RWPE1 (cell line): ENCODE measurements around the gene PRKN.

ENCODE experiments used
- CTCF ChIA-PET: fragments of 350-600 bp; sonication (Branson Sonifier 250); formaldehyde crosslinking; extraction: SDS; loops from one replicate; lab custom pipeline; 2021; lab: Yijun Ruan, JAX
- POLR2A ChIA-PET: fragments of 400-600 bp; formaldehyde crosslinking; extraction: SDS; loops from one replicate; lab custom pipeline; 2020; ENCODE audit warnings: antibody characterized with exemption; ENCODE audit not compliant: low non-redundant PET; lab: Yijun Ruan, JAX
- DNase-seq: peaks from one replicate; pipeline ENCODE4 v3.0.0; 2012; ENCODE audit warnings: low spot score
- H3K27ac ChIP-seq: fragments of 450-650 bp; 2 replicates; pipeline ENCODE4 v1.5.1; 2017
- TF ChIP-seq, protein P1 (sequence below): fragments of 450-650 bp; conservative IDR thresholded peaks from 2 replicates; pipeline ENCODE4 v1.5.1; 2017; ENCODE audit warnings: low read depth, mild to moderate bottlenecking

PRKN gene

DNA sequence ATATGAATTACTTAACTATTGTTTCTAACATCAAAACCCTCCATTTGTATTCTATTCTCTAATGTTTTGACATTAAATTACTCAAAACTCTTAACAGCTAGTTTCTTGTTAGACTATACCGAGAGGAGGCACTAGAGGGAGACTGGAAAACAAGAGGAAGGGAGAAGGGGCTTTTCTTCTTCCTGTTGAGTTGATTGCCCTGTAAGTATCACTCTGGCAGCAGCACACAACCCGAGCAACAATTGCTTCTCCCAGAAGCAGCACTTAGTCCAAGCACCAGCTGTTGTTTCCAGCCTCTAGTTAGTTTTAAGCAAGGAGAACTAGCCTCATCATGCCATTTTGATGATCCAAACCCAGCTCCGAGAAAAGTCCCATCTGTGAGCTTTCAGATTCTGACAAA lies 603.8 kb downstream of the PRKN start:
- TF ChIP-seq, protein P1, sequence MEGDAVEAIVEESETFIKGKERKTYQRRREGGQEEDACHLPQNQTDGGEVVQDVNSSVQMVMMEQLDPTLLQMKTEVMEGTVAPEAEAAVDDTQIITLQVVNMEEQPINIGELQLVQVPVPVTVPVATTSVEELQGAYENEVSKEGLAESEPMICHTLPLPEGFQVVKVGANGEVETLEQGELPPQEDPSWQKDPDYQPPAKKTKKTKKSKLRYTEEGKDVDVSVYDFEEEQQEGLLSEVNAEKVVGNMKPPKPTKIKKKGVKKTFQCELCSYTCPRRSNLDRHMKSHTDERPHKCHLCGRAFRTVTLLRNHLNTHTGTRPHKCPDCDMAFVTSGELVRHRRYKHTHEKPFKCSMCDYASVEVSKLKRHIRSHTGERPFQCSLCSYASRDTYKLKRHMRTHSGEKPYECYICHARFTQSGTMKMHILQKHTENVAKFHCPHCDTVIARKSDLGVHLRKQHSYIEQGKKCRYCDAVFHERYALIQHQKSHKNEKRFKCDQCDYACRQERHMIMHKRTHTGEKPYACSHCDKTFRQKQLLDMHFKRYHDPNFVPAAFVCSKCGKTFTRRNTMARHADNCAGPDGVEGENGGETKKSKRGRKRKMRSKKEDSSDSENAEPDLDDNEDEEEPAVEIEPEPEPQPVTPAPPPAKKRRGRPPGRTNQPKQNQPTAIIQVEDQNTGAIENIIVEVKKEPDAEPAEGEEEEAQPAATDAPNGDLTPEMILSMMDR, result no peak
- POLR2A ChIA-PET, result no interaction called here
- CTCF ChIA-PET, result no interaction called here
- no peak for DNase-seq
- no peak overlapping the region for H3K27ac ChIP-seq

DNA sequence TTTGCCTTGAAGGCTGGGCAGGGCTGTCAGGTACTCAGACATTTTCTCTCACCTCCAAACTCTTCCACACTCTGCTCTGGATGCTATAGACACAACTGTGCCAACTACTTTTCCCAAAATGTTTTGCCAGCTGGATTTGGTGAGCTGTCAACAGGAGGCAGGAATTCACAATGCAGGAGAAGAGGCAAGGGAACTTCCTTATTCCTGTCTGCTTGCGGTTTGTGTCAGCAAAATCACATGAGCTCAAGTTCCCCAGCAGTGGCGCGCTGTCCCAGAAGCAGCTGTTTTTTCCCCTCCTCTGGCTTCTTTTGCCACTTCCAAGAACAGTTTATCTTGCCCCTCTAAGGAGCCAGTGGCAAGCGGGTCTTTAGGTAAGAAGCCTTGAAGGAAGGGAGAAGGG lies 608.2 kb downstream of the PRKN start:
- CTCF ChIA-PET, result interaction anchor here (0.7 kb wide), 1 partner anchor 20 kb away, joined by 3 read pairs; no protein-coding TSS in a partner anchor
- DNase-seq, result no peak
- no peak overlapping the region for H3K27ac ChIP-seq
- POLR2A ChIA-PET, result interaction anchor here (0.7 kb wide), 1 partner anchor 652 kb away, joined by 3 read pairs; no protein-coding TSS in a partner anchor
- TF ChIP-seq, protein P1, result no peak

DNA sequence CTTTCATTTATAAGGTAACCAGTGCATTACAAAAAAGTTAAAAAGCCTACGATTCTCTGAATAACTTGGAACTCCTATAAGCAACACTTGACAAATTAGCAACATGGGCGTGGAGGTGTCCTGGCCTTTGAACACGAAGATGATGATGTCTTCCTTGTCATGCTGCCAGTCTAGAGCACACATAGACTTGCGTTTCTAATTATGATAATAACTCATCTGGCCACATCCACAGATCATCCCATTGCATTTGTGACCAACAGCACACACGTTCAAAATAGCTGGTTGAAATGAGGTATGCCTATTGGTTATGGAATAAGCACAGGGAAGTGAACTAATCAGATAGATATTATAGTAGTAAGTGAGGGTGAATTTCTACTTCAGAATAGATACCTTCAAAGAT lies 608.9 kb downstream of the PRKN start:
- DNase-seq, result no peak
- ChIA-PET POLR2A (no interaction called here), CTCF (no interaction called here)
- no peak overlapping the region for H3K27ac ChIP-seq
- TF ChIP-seq, protein P1, result no peak

DNA sequence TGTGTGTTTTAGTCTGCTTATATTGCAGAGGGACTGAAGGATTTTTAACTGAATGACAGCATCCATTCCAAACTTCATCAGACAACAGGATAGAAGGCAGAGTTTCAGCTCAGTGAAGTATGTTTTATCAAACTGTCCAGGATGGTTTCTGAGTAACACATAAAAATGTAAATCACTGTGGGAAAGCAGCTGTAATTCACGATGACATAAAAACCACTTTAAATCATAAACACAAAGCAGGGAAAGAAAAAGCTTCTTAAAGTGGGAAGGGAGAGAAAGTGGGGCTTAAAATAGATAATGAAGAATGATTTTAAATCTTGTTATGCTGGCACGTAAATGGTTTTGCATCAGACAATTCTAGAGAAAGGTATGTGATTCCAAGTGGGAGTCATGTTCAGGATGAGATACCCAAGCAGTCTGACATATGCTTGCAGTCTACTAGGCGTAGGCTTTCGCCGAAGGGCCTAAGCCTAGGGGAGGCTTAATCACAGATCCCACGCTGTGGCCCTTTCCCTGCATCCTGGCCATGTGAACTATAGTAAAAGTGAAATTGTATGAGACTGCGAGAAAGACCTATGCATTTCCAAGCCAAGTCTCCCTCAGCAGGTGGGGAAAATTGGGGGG lies 610.6 kb downstream of the PRKN start:
- CTCF ChIA-PET, result no interaction called here
- TF ChIP-seq, protein P1, result no peak

DNA sequence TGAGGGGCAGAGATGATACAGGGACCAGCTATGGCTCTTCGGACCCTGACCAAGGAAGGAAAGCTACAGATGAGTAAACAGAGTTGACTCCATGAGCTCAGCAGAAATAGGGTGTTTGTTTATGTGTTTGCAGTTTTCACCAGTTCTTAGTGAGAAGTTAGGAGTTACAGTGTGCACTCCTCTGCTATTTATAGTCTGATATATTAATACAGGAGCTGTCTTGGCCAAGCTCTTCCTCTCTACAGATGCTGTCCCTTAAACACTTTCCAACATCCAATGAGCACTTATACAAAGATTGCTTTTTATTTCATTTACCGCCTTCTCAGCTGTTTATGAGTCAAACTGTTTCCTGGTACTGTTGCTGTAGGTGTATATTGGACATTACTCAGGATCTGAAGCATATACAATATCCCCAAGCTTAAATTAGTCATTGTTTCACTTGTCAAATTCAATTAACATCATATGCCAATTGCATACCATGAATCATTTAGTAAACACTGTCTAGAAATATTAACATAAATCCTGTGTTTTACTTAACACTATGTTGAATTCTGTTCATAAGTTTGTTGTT lies 618.0 kb downstream of the PRKN start:
- TF ChIP-seq, protein P1, result no peak
- DNase-seq, result peak; percentile 21
- POLR2A ChIA-PET, result no interaction called here
- H3K27ac ChIP-seq, result no peak overlapping the region
- CTCF ChIA-PET, result no interaction called here

More for the DNA sequence above, 610.6 kb downstream of the PRKN start:
- no peak for DNase-seq
- no peak overlapping the region for H3K27ac ChIP-seq
- POLR2A ChIA-PET, result no interaction called here

DNA sequence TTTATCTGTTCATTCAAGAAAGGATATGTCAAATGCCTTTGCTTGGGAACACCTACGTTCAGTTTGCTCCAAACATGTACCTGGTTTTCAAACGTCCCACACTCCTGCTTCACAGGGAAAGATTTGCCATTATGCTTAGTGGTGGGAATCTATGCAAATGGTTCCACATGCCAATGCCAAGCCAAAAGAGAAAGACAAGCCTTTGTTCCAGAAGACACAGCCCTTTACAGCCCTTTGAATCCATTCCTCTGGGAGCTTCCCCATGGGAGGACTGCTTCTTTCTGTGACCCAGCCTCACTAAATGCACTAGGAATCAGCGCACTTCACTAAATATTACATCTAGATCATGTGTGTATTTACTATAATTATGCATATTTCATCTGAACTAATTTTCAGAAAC lies 619.5 kb downstream of the PRKN start:
- H3K27ac ChIP-seq, result no peak overlapping the region
- ChIA-PET CTCF (no interaction called here), POLR2A (no interaction called here)
- TF ChIP-seq, protein P1, result no peak
- no peak for DNase-seq
